ENCODE measurements around the gene ST3GAL3. TPM values are rescaled to one million over a fixed set of nuclear protein-coding genes. Genes with fewer than 3 reads are reported as not detected.

The ST3GAL3 gene
- total RNA-seq, 1 experiment from 2014 or later: 8.6 TPM

- Mint-ChIP-seq H3K9me3 (peaks cover 3% of the 10 kb centered on the region), H3K36me3 (no peaks in the 10 kb centered on the region), H3K4me3 (no peak overlapping the region), H3K27ac (no peak overlapping the region), H3K27me3 (ENCODE audit: low read depth) (no peaks in the 10 kb centered on the region), H3K4me1 (peaks cover 21% of the 10 kb centered on the region)
- TF ChIP-seq, protein P1, sequence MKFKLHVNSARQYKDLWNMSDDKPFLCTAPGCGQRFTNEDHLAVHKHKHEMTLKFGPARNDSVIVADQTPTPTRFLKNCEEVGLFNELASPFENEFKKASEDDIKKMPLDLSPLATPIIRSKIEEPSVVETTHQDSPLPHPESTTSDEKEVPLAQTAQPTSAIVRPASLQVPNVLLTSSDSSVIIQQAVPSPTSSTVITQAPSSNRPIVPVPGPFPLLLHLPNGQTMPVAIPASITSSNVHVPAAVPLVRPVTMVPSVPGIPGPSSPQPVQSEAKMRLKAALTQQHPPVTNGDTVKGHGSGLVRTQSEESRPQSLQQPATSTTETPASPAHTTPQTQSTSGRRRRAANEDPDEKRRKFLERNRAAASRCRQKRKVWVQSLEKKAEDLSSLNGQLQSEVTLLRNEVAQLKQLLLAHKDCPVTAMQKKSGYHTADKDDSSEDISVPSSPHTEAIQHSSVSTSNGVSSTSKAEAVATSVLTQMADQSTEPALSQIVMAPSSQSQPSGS (CRISPR knock-in tag; IDR thresholded peaks at IDR 0.05; ENCODE audit: borderline replicate concordance, low read depth): no peak
- TF ChIP-seq MAX (CRISPR knock-in tag; IDR thresholded peaks at IDR 0.05) (no peak), ESRRA (CRISPR knock-in tag; IDR thresholded peaks at IDR 0.05; ENCODE audit: borderline replicate concordance) (no peak), ZNF121 (CRISPR knock-in tag; IDR thresholded peaks at IDR 0.05) (no peak), HMGXB4 (CRISPR knock-in tag; IDR thresholded peaks at IDR 0.05) (no peak), CREB1 (CRISPR knock-in tag; IDR thresholded peaks at IDR 0.05) (no peak), JAZF1 (CRISPR knock-in tag; IDR thresholded peaks at IDR 0.05) (no peak), TEAD4 (CRISPR knock-in tag; IDR thresholded peaks at IDR 0.05) (no peak), NFE2L1 (CRISPR knock-in tag; IDR thresholded peaks at IDR 0.05) (no peak), RELA (CRISPR knock-in tag; IDR thresholded peaks at IDR 0.05; ENCODE audit: borderline replicate concordance) (no peak), TP53 (CRISPR knock-in tag; IDR thresholded peaks at IDR 0.05) (no peak), ZBTB43 (CRISPR knock-in tag; IDR thresholded peaks at IDR 0.05) (no peak)
- TF ChIP-seq, protein P2, sequence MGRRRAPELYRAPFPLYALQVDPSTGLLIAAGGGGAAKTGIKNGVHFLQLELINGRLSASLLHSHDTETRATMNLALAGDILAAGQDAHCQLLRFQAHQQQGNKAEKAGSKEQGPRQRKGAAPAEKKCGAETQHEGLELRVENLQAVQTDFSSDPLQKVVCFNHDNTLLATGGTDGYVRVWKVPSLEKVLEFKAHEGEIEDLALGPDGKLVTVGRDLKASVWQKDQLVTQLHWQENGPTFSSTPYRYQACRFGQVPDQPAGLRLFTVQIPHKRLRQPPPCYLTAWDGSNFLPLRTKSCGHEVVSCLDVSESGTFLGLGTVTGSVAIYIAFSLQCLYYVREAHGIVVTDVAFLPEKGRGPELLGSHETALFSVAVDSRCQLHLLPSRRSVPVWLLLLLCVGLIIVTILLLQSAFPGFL (CRISPR knock-in tag; IDR thresholded peaks at IDR 0.05; ENCODE audit: borderline replicate concordance): no peak
- TF ChIP-seq, protein P3, sequence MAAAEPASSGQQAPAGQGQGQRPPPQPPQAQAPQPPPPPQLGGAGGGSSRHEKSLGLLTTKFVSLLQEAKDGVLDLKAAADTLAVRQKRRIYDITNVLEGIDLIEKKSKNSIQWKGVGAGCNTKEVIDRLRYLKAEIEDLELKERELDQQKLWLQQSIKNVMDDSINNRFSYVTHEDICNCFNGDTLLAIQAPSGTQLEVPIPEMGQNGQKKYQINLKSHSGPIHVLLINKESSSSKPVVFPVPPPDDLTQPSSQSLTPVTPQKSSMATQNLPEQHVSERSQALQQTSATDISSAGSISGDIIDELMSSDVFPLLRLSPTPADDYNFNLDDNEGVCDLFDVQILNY (CRISPR knock-in tag; IDR thresholded peaks at IDR 0.05): no peak
- TF ChIP-seq, protein P4, sequence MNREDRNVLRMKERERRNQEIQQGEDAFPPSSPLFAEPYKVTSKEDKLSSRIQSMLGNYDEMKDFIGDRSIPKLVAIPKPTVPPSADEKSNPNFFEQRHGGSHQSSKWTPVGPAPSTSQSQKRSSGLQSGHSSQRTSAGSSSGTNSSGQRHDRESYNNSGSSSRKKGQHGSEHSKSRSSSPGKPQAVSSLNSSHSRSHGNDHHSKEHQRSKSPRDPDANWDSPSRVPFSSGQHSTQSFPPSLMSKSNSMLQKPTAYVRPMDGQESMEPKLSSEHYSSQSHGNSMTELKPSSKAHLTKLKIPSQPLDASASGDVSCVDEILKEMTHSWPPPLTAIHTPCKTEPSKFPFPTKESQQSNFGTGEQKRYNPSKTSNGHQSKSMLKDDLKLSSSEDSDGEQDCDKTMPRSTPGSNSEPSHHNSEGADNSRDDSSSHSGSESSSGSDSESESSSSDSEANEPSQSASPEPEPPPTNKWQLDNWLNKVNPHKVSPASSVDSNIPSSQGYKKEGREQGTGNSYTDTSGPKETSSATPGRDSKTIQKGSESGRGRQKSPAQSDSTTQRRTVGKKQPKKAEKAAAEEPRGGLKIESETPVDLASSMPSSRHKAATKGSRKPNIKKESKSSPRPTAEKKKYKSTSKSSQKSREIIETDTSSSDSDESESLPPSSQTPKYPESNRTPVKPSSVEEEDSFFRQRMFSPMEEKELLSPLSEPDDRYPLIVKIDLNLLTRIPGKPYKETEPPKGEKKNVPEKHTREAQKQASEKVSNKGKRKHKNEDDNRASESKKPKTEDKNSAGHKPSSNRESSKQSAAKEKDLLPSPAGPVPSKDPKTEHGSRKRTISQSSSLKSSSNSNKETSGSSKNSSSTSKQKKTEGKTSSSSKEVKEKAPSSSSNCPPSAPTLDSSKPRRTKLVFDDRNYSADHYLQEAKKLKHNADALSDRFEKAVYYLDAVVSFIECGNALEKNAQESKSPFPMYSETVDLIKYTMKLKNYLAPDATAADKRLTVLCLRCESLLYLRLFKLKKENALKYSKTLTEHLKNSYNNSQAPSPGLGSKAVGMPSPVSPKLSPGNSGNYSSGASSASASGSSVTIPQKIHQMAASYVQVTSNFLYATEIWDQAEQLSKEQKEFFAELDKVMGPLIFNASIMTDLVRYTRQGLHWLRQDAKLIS (CRISPR knock-in tag; IDR thresholded peaks at IDR 0.05; ENCODE audit: borderline replicate concordance): no peak
- TF ChIP-seq, protein P5, sequence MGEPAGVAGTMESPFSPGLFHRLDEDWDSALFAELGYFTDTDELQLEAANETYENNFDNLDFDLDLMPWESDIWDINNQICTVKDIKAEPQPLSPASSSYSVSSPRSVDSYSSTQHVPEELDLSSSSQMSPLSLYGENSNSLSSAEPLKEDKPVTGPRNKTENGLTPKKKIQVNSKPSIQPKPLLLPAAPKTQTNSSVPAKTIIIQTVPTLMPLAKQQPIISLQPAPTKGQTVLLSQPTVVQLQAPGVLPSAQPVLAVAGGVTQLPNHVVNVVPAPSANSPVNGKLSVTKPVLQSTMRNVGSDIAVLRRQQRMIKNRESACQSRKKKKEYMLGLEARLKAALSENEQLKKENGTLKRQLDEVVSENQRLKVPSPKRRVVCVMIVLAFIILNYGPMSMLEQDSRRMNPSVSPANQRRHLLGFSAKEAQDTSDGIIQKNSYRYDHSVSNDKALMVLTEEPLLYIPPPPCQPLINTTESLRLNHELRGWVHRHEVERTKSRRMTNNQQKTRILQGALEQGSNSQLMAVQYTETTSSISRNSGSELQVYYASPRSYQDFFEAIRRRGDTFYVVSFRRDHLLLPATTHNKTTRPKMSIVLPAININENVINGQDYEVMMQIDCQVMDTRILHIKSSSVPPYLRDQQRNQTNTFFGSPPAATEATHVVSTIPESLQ (CRISPR knock-in tag; IDR thresholded peaks at IDR 0.05): no peak
- no peak for ATAC-seq
- CTCF ChIA-PET: no interaction called here
- POLR2A ChIA-PET: interaction anchor here (0.7 kb wide), 1 partner anchor 23 kb away, joined by 3 read pairs; no protein-coding TSS in a partner anchor
- DNase-seq (ENCODE audit: low spot score): no peak
These were observed 121.2 kb downstream of the ST3GAL3 start for GRCh38 chr1:43828574-43828973.

Measured in WTC11 (cell line).